Measurements from ENCODE around the gene HOXB3.

DNA sequence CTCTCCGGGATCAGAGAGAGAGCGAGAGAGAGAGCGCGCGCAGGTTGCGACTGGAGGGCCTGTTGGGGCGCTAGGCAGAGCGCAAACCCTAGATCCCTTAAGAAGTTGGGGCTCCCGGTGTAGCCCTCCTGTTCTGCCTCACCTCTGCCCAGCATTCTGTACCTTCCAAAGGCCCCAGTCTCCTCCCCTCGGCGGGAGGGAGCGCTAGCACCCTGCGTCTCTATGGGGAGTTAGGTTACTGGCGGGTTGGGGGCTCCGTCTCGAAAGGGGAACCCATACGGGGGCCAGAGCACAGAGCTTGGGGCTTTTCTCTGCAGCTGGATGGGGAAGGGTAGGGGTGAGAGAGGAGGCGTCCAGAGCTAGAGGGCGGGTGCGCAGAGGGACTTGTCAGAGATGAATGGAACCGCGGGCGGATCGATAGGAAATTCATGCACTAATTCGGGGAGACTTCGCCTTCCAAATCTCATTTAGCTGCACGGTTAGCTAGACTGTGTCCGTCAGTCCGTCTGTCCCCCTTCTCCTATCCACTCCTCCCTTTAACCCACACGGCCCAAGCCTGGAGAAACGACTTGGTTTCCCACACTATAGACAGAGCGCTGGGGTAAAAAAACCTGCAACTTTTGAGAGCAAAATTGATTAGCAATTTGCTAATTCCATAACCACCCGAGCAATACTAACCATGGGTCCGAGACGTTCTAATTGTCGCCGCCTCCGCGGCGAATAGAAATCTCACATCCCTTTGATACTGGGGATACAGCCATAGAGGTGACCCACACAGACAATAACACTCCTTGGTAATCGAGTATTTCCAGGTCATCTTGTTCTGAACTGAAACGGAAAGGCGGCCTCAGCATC lies 11.2 kb downstream of the HOXB3 start:
- TF ChIP-seq, protein P1, sequence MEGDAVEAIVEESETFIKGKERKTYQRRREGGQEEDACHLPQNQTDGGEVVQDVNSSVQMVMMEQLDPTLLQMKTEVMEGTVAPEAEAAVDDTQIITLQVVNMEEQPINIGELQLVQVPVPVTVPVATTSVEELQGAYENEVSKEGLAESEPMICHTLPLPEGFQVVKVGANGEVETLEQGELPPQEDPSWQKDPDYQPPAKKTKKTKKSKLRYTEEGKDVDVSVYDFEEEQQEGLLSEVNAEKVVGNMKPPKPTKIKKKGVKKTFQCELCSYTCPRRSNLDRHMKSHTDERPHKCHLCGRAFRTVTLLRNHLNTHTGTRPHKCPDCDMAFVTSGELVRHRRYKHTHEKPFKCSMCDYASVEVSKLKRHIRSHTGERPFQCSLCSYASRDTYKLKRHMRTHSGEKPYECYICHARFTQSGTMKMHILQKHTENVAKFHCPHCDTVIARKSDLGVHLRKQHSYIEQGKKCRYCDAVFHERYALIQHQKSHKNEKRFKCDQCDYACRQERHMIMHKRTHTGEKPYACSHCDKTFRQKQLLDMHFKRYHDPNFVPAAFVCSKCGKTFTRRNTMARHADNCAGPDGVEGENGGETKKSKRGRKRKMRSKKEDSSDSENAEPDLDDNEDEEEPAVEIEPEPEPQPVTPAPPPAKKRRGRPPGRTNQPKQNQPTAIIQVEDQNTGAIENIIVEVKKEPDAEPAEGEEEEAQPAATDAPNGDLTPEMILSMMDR (IDR thresholded peaks at IDR 0.05), result no peak
- TF ChIP-seq POLR2A (IDR thresholded peaks at IDR 0.05) (no peak), EP300 (IDR thresholded peaks at IDR 0.05) (no peak)
